GM21717 (cell line): ENCODE results near the gene TNFSF15.

Experiments used
- ATAC-seq: cut with Tn5 transposase; IDR thresholded peaks from one replicate; pipeline ENCODE4 v1.9.1; 2021; ENCODE audit warnings: mild to moderate bottlenecking, moderate library complexity; ENCODE audit not compliant: unreplicated experiment

Gene TNFSF15

DNA sequence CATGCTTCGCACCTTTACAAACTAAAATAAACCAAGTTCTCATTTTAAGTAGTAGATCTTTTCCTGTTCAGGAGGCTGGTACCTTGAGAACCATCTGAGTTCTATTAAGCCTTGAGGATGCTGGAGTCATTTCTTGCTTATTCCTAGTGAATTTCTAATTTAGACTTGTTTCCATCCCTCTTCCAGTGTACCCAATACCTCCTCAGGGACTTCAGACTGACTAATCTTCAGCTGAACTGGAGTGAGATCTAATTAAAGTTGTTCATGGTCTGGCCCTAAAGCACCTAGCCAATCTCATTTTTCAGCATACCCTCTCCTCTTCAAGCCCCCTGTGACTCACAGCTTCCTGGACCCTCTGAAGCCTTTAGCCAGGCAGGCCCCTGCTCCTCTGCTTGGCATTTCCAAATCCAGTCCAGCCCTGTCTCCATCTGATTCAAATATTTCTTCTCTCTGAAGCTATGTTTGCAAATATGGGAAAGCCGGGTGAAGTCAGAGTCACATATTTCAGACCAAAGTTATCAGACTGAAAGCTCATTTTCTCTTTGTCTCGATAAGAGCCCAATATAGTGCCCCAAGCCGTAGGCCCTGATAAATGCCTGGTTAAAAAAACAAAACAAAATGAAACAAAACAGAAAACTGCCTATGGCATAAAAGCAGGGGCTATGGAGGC lies 19.4 kb upstream of the TNFSF15 start:
- ATAC-seq = no peak

- ATAC-seq = no peak
These were observed 18.3 kb upstream of the TNFSF15 start for GRCh38 chr9:114824110-114824509.

DNA sequence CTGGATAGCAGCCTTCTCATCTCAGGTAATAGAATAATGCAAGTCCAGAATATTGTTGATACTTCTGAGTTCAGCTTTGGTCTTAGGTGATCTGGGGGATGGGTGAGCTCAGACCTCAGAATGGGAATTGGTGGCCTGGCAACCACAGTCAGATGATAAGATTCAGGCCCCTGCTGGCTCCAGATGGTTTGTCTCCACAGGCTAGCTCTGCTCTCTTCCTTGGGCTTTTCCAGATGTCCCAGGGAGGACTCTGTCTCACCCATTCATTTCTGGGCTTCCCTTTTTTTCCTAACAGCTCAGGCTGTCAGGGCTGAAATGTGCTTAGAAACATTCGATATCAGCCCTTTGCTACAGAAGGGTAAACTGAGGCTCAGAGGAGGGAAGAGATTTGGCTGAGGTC lies 17.6 kb upstream of the TNFSF15 start:
- no peak for ATAC-seq

GRCh38 chr9:114822708-114823107 lies 16.9 kb upstream of the TNFSF15 start:
- no peak for ATAC-seq

- ATAC-seq = no peak
These were observed 15.1 kb upstream of the TNFSF15 start for GRCh38 chr9:114820776-114821501.

DNA sequence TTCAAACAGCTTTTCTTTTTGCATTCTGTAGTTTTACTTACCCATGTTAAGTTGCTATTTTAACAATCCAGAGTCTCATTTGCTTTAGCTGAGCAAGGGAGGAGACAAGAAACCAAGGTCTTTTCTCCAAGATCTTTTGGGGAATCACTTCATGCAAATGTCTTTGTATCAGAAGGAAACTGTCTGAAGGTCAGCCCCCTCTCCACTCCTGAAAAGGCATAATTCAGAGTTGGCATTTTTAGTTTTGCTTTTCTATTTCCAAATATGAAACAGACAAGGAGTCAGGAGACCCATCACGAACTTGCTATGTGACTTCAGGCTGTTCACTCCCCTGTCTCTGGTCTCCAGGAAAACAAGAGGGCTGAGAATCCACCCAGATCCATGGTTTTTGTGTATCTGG lies 12.3 kb upstream of the TNFSF15 start:
- ATAC-seq = no peak

DNA sequence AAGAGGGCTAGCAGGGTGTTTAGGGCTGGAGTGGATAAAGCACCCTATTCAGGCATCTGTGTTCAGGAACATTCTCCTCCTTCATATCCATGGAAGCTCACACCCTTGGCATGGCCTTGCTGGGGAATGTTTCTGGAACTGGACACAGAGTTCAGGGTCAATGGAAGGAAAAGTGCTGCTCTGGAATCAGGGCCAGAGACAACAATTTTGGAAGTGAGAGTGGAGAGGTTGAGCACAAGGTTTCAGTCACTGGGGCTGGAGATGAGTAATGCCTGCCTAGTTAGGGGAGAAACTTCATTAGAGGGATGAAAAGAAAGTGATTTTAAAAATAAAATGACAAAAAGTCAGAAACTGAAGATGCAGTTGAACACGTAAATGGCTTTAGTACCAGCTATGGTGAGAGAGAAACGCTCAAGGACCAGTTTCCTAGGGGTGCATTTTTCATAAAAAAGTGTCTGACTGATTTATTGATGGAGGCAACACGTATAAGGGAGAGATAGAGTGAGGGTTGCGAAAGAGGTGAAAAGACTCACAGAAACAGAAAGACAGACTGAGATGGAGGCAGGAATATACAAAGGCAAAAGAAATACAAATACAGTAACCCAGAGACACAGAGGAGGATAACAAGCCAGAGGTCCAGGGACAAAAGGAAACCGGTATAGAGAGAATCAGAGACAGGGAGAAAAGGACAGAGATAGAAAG lies 8.0 kb upstream of the TNFSF15 start:
- no peak for ATAC-seq

DNA sequence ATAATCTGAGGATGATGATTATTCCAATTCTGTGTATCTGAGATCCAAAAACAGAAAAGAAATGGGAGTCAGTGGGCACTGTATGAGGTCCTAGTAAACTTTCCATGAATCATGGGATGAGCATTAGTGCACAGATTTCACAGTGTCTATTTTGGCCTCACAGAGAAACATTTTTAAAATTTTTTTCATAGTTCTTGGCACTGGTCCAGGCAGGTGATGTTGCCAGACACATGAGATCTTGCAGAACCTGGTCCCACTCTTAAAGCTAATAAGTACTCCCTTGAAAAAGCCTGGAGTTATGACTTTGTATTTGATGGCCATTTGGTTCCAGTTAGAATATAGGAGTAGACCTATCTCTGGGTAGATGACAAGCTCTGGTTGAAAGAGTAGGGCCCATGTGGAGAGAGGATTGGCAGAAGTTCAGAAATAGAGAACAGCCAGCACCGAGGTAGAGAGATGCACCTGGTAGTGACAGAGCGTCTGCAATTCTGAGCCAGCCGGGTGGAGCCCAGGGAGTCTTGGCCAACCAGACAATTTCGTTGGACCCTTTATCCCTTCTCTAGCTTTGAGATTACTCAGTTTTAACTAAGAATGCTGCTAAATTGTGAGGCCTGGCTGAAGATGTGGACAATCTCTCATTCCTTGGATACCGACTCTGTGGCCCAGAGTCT lies 6.3 kb upstream of the TNFSF15 start:
- no peak for ATAC-seq

DNA sequence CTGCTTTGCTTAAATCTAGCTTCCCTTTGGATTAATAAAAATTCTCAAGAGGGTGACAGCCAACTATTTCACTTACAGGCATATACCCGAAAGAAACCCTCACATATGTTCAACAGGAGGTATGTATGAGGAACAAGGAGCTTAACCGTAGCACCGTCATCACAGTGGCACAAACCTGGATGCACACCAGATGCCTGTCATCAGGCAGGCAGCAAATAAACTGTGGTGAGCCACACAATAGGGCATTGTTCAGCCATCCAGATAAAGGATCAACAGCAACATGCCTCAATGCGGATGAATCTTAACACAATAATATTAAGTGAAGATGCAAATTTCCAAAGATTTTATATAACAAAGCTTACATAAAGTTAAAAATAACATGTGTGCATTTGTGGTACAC lies 5.5 kb upstream of the TNFSF15 start:
- ATAC-seq = no peak

DNA sequence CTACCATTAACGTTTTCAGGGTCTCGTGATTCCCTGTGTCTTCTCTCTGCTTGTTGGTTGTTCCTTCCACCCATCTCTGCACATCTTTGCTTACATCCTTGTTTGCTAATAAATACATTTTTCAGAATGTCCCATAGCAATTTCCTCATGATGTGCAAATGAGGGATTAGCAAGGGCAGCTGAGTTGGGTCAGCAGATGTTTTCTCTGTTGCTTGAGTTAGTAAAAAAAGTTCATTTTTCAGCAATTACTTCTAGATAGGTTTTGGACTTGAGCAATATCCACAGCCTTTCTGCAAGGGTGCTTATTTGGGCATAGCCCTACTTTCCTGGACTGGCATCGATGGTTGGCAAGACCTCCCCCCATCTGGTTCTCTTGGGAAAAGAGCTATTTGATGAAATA lies 4.8 kb upstream of the TNFSF15 start:
- no peak for ATAC-seq

DNA sequence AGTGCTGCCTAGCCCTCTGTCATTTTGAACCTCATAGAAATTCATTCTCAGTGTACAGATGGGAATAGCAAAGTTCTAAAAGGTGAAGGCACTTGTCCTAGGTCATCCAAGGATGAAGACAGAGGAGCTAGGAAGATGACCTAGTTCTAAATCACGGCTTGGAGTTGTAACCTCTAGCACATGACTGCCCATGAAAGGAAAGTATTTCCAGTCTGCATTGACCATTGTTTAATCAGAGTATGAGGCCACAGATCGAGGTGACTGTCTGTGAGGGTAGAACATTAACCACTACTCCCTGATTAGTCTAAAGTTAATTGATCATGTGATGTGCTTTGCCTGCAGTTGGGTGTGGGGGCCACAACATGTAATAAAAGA lies 674 bp upstream of the TNFSF15 start:
- peak; percentile 29 for ATAC-seq

GRCh38 chr9:114804505-114804904 lies 1.3 kb downstream of the TNFSF15 start:
- no peak for ATAC-seq

DNA sequence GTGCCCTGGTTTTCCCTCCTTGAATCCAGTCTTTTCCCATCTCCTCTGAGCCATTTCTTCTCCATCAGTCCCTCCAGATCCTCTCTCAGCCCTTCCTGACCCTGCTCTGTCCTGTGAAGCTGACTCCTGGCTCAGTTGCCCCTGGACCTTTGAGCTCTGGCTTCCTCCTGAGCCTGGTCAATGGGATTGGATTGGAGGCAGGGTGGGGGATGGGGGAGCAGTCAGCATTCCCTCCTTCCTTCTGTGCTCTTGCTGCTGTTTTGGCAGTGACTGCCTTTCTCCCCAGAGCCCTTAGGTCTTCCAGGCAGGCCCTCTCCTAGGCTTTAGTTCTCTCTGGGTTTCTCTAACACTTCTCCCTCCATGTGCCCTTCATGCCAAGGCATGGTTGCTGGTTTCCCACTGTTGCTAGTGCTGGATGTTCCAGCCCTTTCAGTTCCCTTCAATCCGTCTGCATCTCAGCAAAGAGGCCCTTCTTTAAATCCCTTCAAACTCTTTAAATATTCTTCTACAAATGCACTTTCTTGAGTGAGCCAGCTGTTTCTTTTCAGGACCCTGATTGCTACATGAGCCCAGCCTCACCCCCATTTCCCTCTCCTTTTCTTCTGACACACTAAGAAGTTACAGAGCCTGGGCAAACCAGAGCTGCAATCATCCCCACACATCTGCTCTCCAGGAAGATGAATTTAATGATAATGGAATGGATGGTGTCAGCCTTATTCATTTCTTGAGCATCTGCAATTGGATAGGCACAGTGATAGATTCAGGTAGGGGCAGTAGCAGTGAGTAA lies 2.2 kb downstream of the TNFSF15 start:
- no peak for ATAC-seq

DNA sequence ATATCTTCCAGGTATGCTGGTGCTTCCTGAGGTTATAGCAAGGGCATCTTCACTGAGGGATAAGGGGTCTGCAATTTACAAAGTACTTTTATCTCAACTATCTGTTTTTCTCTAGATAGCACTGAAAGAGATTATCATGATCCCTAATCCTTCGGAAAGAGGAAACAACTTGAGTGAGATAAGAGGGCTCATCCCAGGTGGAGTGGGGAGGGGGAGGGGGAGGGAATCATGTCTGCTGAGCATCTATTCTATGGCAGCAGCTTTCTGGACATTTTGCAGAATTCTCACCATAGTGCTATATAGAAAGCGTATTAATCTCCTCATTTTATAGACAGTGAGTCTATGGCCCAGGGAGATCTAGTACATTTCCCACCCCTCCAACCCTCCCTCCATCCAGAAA lies 5.9 kb downstream of the TNFSF15 start:
- no peak for ATAC-seq

DNA sequence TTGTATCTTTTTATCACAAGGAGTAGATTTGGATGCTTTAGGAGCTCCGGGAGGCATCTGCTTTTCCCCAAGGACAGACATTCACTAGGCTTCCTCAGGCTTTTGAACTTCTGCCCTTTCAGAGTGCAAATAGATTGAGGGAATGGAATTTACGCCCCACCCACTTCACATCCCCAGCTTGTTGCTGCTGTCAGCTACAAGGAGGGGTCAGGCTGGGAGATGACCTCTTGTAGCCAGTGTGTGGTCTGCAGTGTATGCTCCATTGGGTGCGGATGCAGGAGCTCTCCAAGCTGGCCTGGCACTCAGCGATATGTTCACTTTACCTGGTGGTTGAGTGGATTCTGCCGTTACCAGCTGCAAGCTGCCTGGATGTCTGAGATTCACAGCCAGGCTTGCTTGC lies 6.4 kb downstream of the TNFSF15 start:
- ATAC-seq = no peak

- ATAC-seq = no peak
These were observed 6.9 kb downstream of the TNFSF15 start for GRCh38 chr9:114798780-114799427.

DNA sequence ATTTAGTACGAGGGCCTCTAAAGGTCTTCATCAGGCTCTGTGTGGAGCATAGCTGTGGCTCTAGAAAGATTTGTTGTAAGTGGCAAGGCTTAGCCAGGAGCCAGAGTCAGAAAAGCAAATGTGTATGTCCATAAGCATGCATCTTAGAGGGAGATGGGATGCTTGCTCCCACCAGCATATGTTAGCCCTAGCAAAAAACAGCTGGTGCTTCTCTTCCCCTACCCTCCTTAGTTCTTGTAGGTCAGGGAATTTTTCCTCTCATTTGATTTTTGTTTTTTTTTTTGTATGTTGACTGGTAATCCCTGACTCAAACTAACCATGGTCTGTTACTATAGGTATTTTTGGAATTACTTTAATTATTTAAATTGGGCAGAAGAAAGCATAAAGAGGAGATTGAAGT lies 7.7 kb downstream of the TNFSF15 start:
- no peak for ATAC-seq

- no peak for ATAC-seq
These were observed 13.4 kb downstream of the TNFSF15 start for GRCh38 chr9:114792396-114792795.

DNA sequence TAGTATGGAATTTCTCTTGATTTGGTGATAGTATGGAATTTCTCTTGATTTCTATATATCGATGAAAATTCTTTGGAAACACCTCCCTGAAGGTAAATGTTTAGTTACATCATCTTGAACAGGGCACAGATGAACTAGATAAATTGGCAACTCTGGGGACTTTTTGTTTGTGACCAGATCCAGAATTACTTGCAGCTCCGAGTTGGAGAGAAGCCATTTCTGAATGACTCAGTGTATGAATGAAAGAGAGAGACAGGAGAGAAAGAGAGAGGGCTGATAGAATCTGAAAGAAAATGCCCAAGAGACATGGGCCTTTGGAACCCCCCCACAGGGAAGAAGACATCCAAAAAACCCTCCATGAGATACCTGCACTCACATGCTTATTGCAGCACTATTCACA lies 14.1 kb downstream of the TNFSF15 start:
- no peak for ATAC-seq

DNA sequence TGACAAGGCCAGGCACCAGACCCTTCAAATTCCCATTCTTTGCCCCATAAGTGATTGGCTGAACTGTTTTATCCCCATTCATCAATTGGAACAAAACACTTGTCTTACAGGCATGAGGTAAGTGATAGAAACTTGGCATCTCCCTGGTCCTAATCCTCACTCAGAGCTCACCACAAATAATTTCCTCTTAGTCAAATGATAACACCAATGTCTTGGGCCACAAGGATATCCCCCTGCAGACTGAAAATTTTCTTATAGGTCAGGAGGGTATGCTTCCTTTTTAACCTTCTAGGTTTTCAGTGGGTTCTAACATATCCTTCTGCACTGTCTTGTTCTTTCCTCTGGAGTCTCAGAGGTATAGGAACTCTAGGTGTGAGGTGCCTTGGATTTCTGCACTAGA lies 14.5 kb downstream of the TNFSF15 start:
- ATAC-seq = no peak
